Endodermal cell (in vitro differentiated cells): ENCODE results near the gene PRM3. TPM values are rescaled to one million over a fixed set of nuclear protein-coding genes. Genes with fewer than 3 reads are reported as not detected.

Source experiments
- DNase-seq: peaks from one replicate; pipeline ENCODE4 v3.0.0-alpha.2; 2017
- H3K27ac ChIP-seq: 2 replicates; pipeline ENCODE4 v1.5.1; 2013; ENCODE audit warnings: mild to moderate bottlenecking, low read depth, low read length, moderate library complexity
- H3K27me3 ChIP-seq: 2 replicates; pipeline ENCODE4 v1.6.1; 2013; ENCODE audit warnings: mild to moderate bottlenecking, low read length, moderate library complexity; ENCODE audit not compliant: insufficient read depth, control insufficient read depth, poor library complexity, severe bottlenecking
- H3K36me3 ChIP-seq: 2 replicates; pipeline ENCODE4 v1.7.0; 2013; ENCODE audit warnings: mild to moderate bottlenecking, low read length, moderate library complexity; ENCODE audit not compliant: control insufficient read depth, insufficient read depth
- H3K4me1 ChIP-seq: one replicate; pipeline ENCODE4 v1.7.0; 2013; ENCODE audit warnings: low read length; ENCODE audit not compliant: control insufficient read depth, insufficient read depth
- H3K4me3 ChIP-seq: 2 replicates; pipeline ENCODE4 v1.5.1; 2013; ENCODE audit warnings: mild to moderate bottlenecking, low read length, moderate library complexity
- H3K9ac ChIP-seq: 2 replicates; pipeline ENCODE4 v1.6.1; 2013; ENCODE audit warnings: mild to moderate bottlenecking, low read length, moderate library complexity; ENCODE audit not compliant: poor library complexity, severe bottlenecking; ENCODE audit errors: extremely low read depth
- H3K9me3 ChIP-seq: 2 replicates; pipeline ENCODE4 v1.6.1; 2013; ENCODE audit warnings: mild to moderate bottlenecking, low read length, moderate library complexity; ENCODE audit not compliant: control insufficient read depth
- H3K27ac Mint-ChIP-seq: 2 replicates; pipeline ENCODE4 v1.8.0; 2020; ENCODE audit warnings: mixed read lengths
- H3K27me3 Mint-ChIP-seq: 2 replicates; pipeline ENCODE4 v1.8.0; 2021; ENCODE audit warnings: mild to moderate bottlenecking, mixed read lengths; ENCODE audit not compliant: insufficient read depth
- H3K36me3 Mint-ChIP-seq: 2 replicates; pipeline ENCODE4 v1.8.0; 2020; ENCODE audit warnings: low read depth, mixed read lengths
- H3K4me1 Mint-ChIP-seq: 2 replicates; pipeline ENCODE4 v1.8.0; 2020; ENCODE audit warnings: mixed read lengths
- H3K4me3 Mint-ChIP-seq: 2 replicates; pipeline ENCODE4 v1.8.0; 2020; ENCODE audit warnings: mild to moderate bottlenecking, moderate library complexity, mixed read lengths
- H3K9me3 Mint-ChIP-seq: 2 replicates; pipeline ENCODE4 v1.8.0; 2020; ENCODE audit warnings: mild to moderate bottlenecking, mixed read lengths
- WGBS, 2 experiments: methylation state at CpG; one replicate each; pipeline versions ENCODE4 v1.1.5 to v1.1.7; 2013; ENCODE audit warnings: missing lambda C conversion rate in 2 of 2, mixed read lengths in 1 of 2; ENCODE audit not compliant: insufficient coverage in 1 of 2, insufficient read length in 1 of 2; 5-methylcytosine and 5-hydroxymethylcytosine counted together
- total RNA-seq, 2 donors: library from RNA; stranded (reverse); fragmentation: NEBNext Ultra II Directional in 1 of 2; extraction: Animal tissue kit (Norgen Biotek cat#: 25700) in 1 of 2; gene quantifications; 2 replicates in 1 of 2; 3 replicates in 1 of 2; pipeline ENCODE4 v1.2.1, GENCODE V29; 2021
- TF ChIP-seq, protein P1 (sequence below): fragments of 200-600 bp; sonication (generic); conservative IDR thresholded peaks from 2 replicates; pipeline ENCODE4 v1.5.0; 2021; ENCODE audit warnings: antibody characterized with exemption, mild to moderate bottlenecking

PRM3 gene
- total RNA-seq, 2 donors from 2014 or later = not detected

DNA sequence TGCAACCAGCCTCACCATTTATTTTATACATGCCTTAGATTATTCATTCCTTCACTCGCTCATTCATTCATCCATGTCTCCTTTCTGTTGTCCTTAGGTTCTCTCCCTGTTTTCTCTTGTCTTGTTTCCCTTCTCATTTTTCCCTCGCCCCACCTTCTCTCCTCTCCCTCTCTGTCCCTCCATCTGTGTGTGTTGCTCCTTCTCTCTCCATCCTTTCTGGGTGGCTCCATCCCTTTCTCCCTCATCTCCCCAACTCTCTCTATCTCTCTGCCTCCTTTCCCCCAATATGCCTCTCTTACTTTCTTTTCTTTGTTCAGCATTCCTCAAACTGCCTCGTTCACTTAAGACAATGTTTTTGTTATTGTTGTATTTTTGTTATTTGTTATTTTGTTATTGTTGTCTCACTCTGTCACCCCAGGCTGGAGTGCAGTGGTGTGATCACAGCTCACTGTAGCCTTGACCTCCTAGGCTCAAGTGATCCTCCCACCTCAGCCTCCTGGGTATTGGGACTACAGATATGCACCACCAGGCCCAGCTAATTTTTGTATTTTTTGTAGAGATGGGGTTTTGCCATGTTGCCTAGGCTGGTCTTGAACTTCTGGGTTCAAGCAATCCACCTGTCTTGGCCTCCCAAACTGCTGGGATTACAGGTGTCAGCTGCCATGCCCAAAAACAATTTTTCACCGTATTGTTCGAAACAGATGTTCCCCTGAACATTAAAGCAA, 31.8 kb downstream of the PRM3 start:
- TF ChIP-seq, protein P1, sequence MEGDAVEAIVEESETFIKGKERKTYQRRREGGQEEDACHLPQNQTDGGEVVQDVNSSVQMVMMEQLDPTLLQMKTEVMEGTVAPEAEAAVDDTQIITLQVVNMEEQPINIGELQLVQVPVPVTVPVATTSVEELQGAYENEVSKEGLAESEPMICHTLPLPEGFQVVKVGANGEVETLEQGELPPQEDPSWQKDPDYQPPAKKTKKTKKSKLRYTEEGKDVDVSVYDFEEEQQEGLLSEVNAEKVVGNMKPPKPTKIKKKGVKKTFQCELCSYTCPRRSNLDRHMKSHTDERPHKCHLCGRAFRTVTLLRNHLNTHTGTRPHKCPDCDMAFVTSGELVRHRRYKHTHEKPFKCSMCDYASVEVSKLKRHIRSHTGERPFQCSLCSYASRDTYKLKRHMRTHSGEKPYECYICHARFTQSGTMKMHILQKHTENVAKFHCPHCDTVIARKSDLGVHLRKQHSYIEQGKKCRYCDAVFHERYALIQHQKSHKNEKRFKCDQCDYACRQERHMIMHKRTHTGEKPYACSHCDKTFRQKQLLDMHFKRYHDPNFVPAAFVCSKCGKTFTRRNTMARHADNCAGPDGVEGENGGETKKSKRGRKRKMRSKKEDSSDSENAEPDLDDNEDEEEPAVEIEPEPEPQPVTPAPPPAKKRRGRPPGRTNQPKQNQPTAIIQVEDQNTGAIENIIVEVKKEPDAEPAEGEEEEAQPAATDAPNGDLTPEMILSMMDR = no peak
- H3K9me3 Mint-ChIP-seq = no peaks in the 10 kb centered on the region
- no peaks in the 10 kb centered on the region for H3K4me1 Mint-ChIP-seq
- WGBS, 2 experiments = 95 to 98% methylated on average over 4 to 5 of the region's 5 CpGs
- Histone ChIP-seq H3K4me1 (no peaks in the 10 kb centered on the region), H3K9ac (no peak overlapping the region), H3K9me3 (no peaks in the 10 kb centered on the region), H3K27me3 (no peaks in the 10 kb centered on the region), H3K36me3 (no peaks in the 10 kb centered on the region), H3K4me3 (no peak overlapping the region), H3K27ac (no peak overlapping the region)
- H3K4me3 Mint-ChIP-seq = no peak overlapping the region
- H3K27me3 Mint-ChIP-seq = peaks cover 2% of the 10 kb centered on the region
- H3K27ac Mint-ChIP-seq = no peak overlapping the region
- no peaks in the 10 kb centered on the region for H3K36me3 Mint-ChIP-seq
- no peak for DNase-seq

DNA sequence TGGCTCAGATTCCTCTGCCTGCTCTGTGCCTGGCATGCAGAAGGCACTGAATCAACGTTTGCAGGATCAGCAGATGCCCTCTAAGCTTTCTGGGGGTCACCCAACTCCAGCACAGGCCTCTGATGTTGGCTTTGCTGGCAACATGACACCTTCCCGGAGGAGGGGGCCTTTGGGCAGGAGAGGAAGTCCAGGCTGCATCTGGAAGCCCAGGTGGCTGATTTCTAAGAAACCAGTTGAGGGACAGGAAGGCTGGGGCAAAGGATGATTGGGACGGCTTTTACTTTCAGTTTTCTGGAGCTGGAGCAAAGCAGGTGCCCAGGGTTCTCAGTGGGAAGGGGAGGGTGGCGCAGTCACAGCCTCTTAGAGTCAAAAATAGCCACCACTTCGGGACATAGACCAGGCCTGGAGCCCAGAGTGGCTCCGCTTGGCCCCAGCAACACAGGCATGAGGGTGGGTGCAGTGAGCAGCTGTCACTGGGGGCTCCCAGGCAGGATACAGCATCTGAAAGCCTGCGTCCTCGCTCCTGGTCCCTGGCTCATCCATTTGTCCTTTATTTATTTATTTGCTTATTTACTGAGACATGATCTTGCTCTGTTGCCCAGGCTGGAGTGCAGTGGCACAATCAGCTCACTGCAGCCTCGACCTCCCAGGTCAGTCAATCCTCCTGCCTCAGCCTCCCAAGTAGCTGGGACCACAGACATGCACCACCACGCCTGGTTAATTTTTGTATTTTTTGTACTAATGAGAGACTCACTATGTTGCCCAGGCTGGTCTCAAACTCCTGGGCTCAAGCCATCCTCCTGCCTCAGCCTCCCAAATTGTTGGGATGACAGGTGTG, 32.6 kb downstream of the PRM3 start:
- TF ChIP-seq, protein P1 = no peak
- H3K36me3 Mint-ChIP-seq = no peaks in the 10 kb centered on the region
- no peak overlapping the region for H3K9ac ChIP-seq
- no peak overlapping the region for H3K4me3 Mint-ChIP-seq
- H3K36me3 ChIP-seq = no peaks in the 10 kb centered on the region
- no peaks in the 10 kb centered on the region for H3K27me3 ChIP-seq
- no peaks in the 10 kb centered on the region for H3K9me3 Mint-ChIP-seq
- H3K27me3 Mint-ChIP-seq = peaks cover 2% of the 10 kb centered on the region
- no peak for DNase-seq
- no peaks in the 10 kb centered on the region for H3K4me1 ChIP-seq
- H3K4me1 Mint-ChIP-seq = no peaks in the 10 kb centered on the region
- no peak overlapping the region for H3K27ac ChIP-seq
- no peak overlapping the region for H3K27ac Mint-ChIP-seq
- 88 to 89% methylated on average over 9 to 10 of the region's 10 CpGs for WGBS, 2 experiments
- no peak overlapping the region for H3K4me3 ChIP-seq
- H3K9me3 ChIP-seq = no peaks in the 10 kb centered on the region

DNA sequence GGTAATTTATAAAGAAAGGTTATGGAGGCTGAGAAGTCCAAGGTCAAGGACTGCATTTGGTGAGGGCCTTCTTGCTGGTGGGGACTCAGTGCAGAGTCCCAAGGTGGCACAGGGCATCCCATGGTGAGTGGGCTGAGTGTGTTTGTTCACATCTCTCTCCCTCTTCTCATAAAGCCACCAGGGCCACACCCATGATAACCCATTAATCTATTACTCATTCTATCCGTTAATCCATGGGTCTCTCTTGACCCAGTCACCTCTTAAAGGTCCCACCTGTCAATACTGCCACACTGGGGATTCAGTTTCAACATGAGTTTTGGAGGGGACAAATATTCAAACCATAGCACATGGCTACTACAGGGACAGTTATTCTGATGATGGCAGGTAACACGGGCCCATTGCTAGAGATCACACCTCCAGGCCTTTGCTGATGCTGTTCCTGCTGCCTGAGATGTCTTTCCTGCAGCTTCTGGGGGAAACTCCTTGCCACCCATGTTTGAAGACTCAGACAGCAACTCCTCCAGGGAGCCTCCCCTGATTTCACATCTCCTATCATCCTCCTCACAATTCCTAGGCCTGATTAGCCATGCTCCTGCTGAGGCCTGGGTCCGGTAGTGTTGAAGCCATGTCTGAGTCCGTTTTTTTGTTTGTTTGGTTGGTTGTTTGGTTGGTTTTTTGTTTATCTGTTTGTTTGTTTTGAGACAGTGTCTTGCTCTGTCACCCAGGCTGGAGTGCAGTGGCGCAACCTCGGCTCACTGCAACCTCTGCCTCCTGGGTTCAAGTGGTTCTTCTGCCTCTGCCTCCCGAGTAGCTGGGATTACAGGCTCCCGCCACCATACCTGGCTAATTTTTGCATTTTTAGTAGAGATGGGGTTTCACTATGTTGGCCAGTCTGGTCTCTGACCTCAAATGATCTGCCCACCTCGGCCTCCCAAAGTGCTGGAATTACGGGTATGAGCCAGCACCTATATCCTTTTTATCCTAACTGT, 33.5 kb downstream of the PRM3 start:
- Mint-ChIP-seq H3K36me3 (no peaks in the 10 kb centered on the region), H3K4me3 (no peak overlapping the region), H3K9me3 (no peaks in the 10 kb centered on the region), H3K27me3 (peaks cover 2% of the 10 kb centered on the region), H3K4me1 (no peaks in the 10 kb centered on the region), H3K27ac (no peak overlapping the region)
- H3K9ac ChIP-seq = no peak overlapping the region
- no peaks in the 10 kb centered on the region for H3K27me3 ChIP-seq
- TF ChIP-seq, protein P1 = no peak
- no peaks in the 10 kb centered on the region for H3K36me3 ChIP-seq
- H3K27ac ChIP-seq = no peak overlapping the region
- no peaks in the 10 kb centered on the region for H3K4me1 ChIP-seq
- H3K4me3 ChIP-seq = no peak overlapping the region
- 94 to 95% methylated on average over 6 to 10 of the region's 10 CpGs for WGBS, 2 experiments
- no peak for DNase-seq
- no peaks in the 10 kb centered on the region for H3K9me3 ChIP-seq
